Neural cell (in vitro differentiated cells): ENCODE data around the gene MKKS. TPM values are rescaled to one million over a fixed set of nuclear protein-coding genes. Genes with fewer than 3 reads are reported as not detected.

ENCODE experiments used
- H2AFZ ChIP-seq: fragments of 200-600, 300-800 bp; sonication (generic), shearing (Covaris generic); 2 replicates; pipeline ENCODE4 v1.6.0; 2014; ENCODE audit warnings: low read depth, mild to moderate bottlenecking, antibody characterized with exemption, low read length, moderate library complexity
- H3F3A ChIP-seq: fragments of 200-600 bp; shearing (Covaris generic); 2 replicates; pipeline ENCODE4 v1.6.1; 2016; ENCODE audit warnings: mild to moderate bottlenecking, moderate library complexity, mixed read lengths, antibody characterized with exemption, low read length; ENCODE audit not compliant: insufficient read depth, poor library complexity, severe bottlenecking
- H3K27ac ChIP-seq: fragments of 200-600, 300-800 bp; sonication (generic), shearing (Covaris generic); 2 replicates; pipeline ENCODE4 v1.5.1; 2014; ENCODE audit warnings: mild to moderate bottlenecking, low read length, moderate library complexity
- H3K27me3 ChIP-seq: fragments of 300-800, 200-600 bp; sonication (generic), shearing (Covaris generic); 2 replicates; pipeline ENCODE4 v1.6.0; 2014; ENCODE audit warnings: mild to moderate bottlenecking, low read depth, low read length, moderate library complexity; ENCODE audit not compliant: insufficient read depth
- H3K36me3 ChIP-seq: fragments of 300-800, 200-600 bp; sonication (generic), shearing (Covaris generic); 2 replicates; pipeline ENCODE4 v1.5.1; 2014; ENCODE audit warnings: mild to moderate bottlenecking, antibody characterized with exemption, low read length, moderate library complexity; ENCODE audit not compliant: insufficient read depth
- H3K4me2 ChIP-seq: fragments of 300-800, 200-600 bp; sonication (generic), shearing (Covaris generic); 2 replicates; pipeline ENCODE4 v1.6.0; 2014; ENCODE audit warnings: mild to moderate bottlenecking, low read length
- H3K4me3 ChIP-seq: fragments of 300-800, 200-600 bp; sonication (generic), shearing (Covaris generic); 2 replicates; pipeline ENCODE4 v1.5.1; 2014; ENCODE audit warnings: mild to moderate bottlenecking, low read length, moderate library complexity
- H3K79me2 ChIP-seq: fragments of 200-600 bp; shearing (Covaris generic); replicated peaks from 2 replicates; pipeline ENCODE4 v1.6.0; 2014; ENCODE audit warnings: mild to moderate bottlenecking, low read length, moderate library complexity; ENCODE audit not compliant: insufficient read depth
- H3K9ac ChIP-seq: fragments of 300-800, 200-600 bp; sonication (generic), shearing (Covaris generic); 2 replicates; pipeline ENCODE4 v1.6.1; 2016; ENCODE audit warnings: mild to moderate bottlenecking, low read length, mixed read lengths
- H3K9me2 ChIP-seq: fragments of 200-600 bp; shearing (Covaris generic); 2 replicates; pipeline ENCODE4 v1.6.1; 2016; ENCODE audit warnings: mild to moderate bottlenecking, low read length, mixed read lengths; ENCODE audit not compliant: insufficient read depth
- H3K9me3 ChIP-seq: fragments of 200-600, 300-800 bp; sonication (generic), shearing (Covaris generic); 2 replicates; pipeline ENCODE4 v1.6.1; 2016; ENCODE audit warnings: mild to moderate bottlenecking, mixed run types, low read length, moderate library complexity, mixed read lengths
- H4K20me1 ChIP-seq: fragments of 200-600 bp; shearing (Covaris generic); 2 replicates; pipeline ENCODE4 v1.6.1; 2016; ENCODE audit warnings: mild to moderate bottlenecking, mixed run types; ENCODE audit not compliant: insufficient read depth
- CTCF ChIP-seq: fragments of 450-650 bp; IDR thresholded peaks from 2 replicates; pipeline ENCODE4 v1.5.1; 2014; ENCODE audit warnings: antibody characterized with exemption, mild to moderate bottlenecking, moderate library complexity; ENCODE audit not compliant: poor library complexity, severe bottlenecking
- EP300 ChIP-seq: fragments of 450-650 bp; conservative IDR thresholded peaks from 2 replicates; pipeline ENCODE4 v1.6.1; 2014; ENCODE audit warnings: antibody characterized with exemption, mild to moderate bottlenecking, moderate library complexity; ENCODE audit not compliant: poor library complexity, severe bottlenecking
- EZH2 ChIP-seq: fragments of 200-600, 300-800 bp; shearing (Covaris generic), sonication (generic); IDR thresholded peaks from 2 replicates; pipeline ENCODE4 v1.6.1; 2014; ENCODE audit warnings: antibody characterized with exemption, low read length, borderline replicate concordance, mild to moderate bottlenecking; ENCODE audit not compliant: insufficient read depth, poor library complexity, severe bottlenecking
- MXI1 ChIP-seq: fragments of 450-650 bp; conservative IDR thresholded peaks from 2 replicates; pipeline ENCODE4 v1.6.1; 2014; ENCODE audit warnings: antibody characterized with exemption, mild to moderate bottlenecking; ENCODE audit not compliant: poor library complexity, severe bottlenecking
- POLR2AphosphoS5 ChIP-seq: IDR thresholded peaks from 2 replicates; pipeline ENCODE4 v1.6.1; 2012
- RAD21 ChIP-seq: fragments of 450-650 bp; conservative IDR thresholded peaks from 2 replicates; pipeline ENCODE4 v1.6.1; 2014; ENCODE audit warnings: antibody characterized with exemption, mild to moderate bottlenecking, moderate library complexity
- REST ChIP-seq: IDR thresholded peaks from 2 replicates; pipeline ENCODE4 v1.6.1; 2012; ENCODE audit warnings: borderline replicate concordance
- SMC3 ChIP-seq: fragments of 450-650 bp; conservative IDR thresholded peaks from 2 replicates; pipeline ENCODE4 v1.6.1; 2014; ENCODE audit warnings: antibody characterized with exemption, mild to moderate bottlenecking, moderate library complexity; ENCODE audit not compliant: poor library complexity
- TAF1 ChIP-seq: IDR thresholded peaks from 2 replicates; pipeline ENCODE4 v1.6.1; 2012; ENCODE audit warnings: low read depth
- polyA plus RNA-seq: library from polyadenylated mRNA; depleted of rRNA; stranded (reverse); fragments of >200 nt; gene quantifications from 2 replicates; pipeline ENCODE4 v1.2.3, GENCODE V29; 2014

MKKS gene
- polyA plus RNA-seq, 1 donor from 2014 or later = 28.0 TPM

- no peak overlapping the region for H3K4me3 ChIP-seq
- H3K9ac ChIP-seq = no peak overlapping the region
- H2AFZ ChIP-seq = no peak overlapping the region
- no peak for TF ChIP-seq MXI1
- no peak for TF ChIP-seq REST
- TF ChIP-seq RAD21 = no peak
- TF ChIP-seq EZH2 = no peak
- no peak for TF ChIP-seq SMC3
- TF ChIP-seq POLR2AphosphoS5 = no peak
- no peak for TF ChIP-seq CTCF
- H3K36me3 ChIP-seq = no peaks in the 10 kb centered on the region
- H3F3A ChIP-seq = no peaks in the 10 kb centered on the region
- no peaks in the 10 kb centered on the region for H3K79me2 ChIP-seq
- H3K4me2 ChIP-seq = no peak overlapping the region
- no peaks in the 10 kb centered on the region for H3K9me2 ChIP-seq
- no peak overlapping the region for H3K27ac ChIP-seq
- no peaks in the 10 kb centered on the region for H3K9me3 ChIP-seq
- no peaks in the 10 kb centered on the region for H3K27me3 ChIP-seq
- no peaks in the 10 kb centered on the region for H4K20me1 ChIP-seq
These were observed 43.3 kb downstream of the MKKS start for GRCh38 chr20:10390709-10391108.

GRCh38 chr20:10388597-10388996 lies 45.4 kb downstream of the MKKS start:
- TF ChIP-seq MXI1 (no peak), EP300 (no peak), POLR2AphosphoS5 (no peak), RAD21 (no peak), TAF1 (no peak), EZH2 (no peak), CTCF (no peak), SMC3 (no peak), REST (no peak)
- Histone ChIP-seq H3K79me2 (no peaks in the 10 kb centered on the region), H3K4me3 (no peak overlapping the region), H3K4me2 (no peak overlapping the region), H3K9me3 (no peaks in the 10 kb centered on the region), H3K27me3 (no peaks in the 10 kb centered on the region), H4K20me1 (no peaks in the 10 kb centered on the region), H3K9me2 (no peaks in the 10 kb centered on the region), H3K27ac (no peak overlapping the region), H2AFZ (no peak overlapping the region), H3F3A (no peaks in the 10 kb centered on the region), H3K36me3 (no peaks in the 10 kb centered on the region), H3K9ac (no peak overlapping the region)
